K562 (cell line): ENCODE results near the gene OGDH. TPM values are rescaled to one million over a fixed set of nuclear protein-coding genes. Genes with fewer than 3 reads are reported as not detected.

ENCODE experiments used
- ARNT ChIP-seq, 2 experiments: fragments of 450-650 bp; IDR thresholded peaks; 2 replicates each; pipeline ENCODE4 v1.6.1; 2016; ENCODE audit warnings: mild to moderate bottlenecking in 1 of 2
- CHCHD3 ChIP-seq: fragments of 250-450 bp; sonication (Bioruptor Pico); IDR thresholded peaks from 2 replicates; pipeline ENCODE4 v2.1.2; 2022; ENCODE audit warnings: mild to moderate bottlenecking
- CREM ChIP-seq: IDR thresholded peaks from 2 replicates; pipeline ENCODE4 v1.6.1; 2014; ENCODE audit warnings: antibody characterized with exemption, low read depth
- EP300 ChIP-seq: IDR thresholded peaks from 2 replicates; pipeline ENCODE4 v1.6.1; 2012; ENCODE audit warnings: low read length, improper control_type of control experiment
- FOXA3 ChIP-seq, 2 experiments: fragments of 450-650 bp in 1 of 2; sonication (generic) in 1 of 2; formaldehyde crosslinking; IDR thresholded peaks in 1 of 2; conservative IDR thresholded peaks in 1 of 2; 2 replicates each; pipeline versions ENCODE4 v1.4.0 to v1.8.0; 2020 to 2022; ENCODE audit warnings: mild to moderate bottlenecking in 2 of 2, missing genetic modification reagents in 1 of 2
- MAX ChIP-seq: sonication (generic); formaldehyde crosslinking; IDR thresholded peaks from 2 replicates; pipeline ENCODE4 v1.9.0; 2022; ENCODE audit warnings: mild to moderate bottlenecking, missing genetic modification reagents
- MTF1 ChIP-seq: fragments of 250-450 bp; sonication (Bioruptor Pico); IDR thresholded peaks from 2 replicates; pipeline ENCODE4 v1.9.0; 2021; ENCODE audit warnings: moderate library complexity, mild to moderate bottlenecking, inconsistent platforms, borderline replicate concordance
- NRF1 ChIP-seq, 2 experiments: fragments of 450-650 bp; IDR thresholded peaks in 1 of 2; conservative IDR thresholded peaks in 1 of 2; 2 replicates each; pipeline ENCODE4 v1.6.1; 2014; ENCODE audit warnings: mild to moderate bottlenecking in 2 of 2
- PHTF2 ChIP-seq: fragments of 250-450 bp; sonication (Bioruptor Pico); IDR thresholded peaks from 2 replicates; pipeline ENCODE4 v1.5.0; 2021; ENCODE audit warnings: mild to moderate bottlenecking
- RAD51 ChIP-seq: fragments of 450-650 bp; IDR thresholded peaks from 2 replicates; pipeline ENCODE4 v1.7.1; 2016; ENCODE audit warnings: low read depth, mild to moderate bottlenecking, borderline replicate concordance
- RNF219 ChIP-seq: fragments of 250-450 bp; sonication (Bioruptor Pico); IDR thresholded peaks from 2 replicates; pipeline ENCODE4 v1.5.0; 2022; ENCODE audit warnings: mild to moderate bottlenecking
- SIX5 ChIP-seq, 2 experiments: IDR thresholded peaks; 2 replicates each; pipeline ENCODE4 v1.6.1; 2011; ENCODE audit warnings: low read length in 2 of 2, borderline replicate concordance in 1 of 2, low read depth in 1 of 2, mild to moderate bottlenecking in 1 of 2, moderate library complexity in 1 of 2; ENCODE audit not compliant: insufficient read depth in 1 of 2
- SMARCE1 ChIP-seq: fragments of 450-650 bp; IDR thresholded peaks from 2 replicates; pipeline ENCODE4 v1.7.1; 2016; ENCODE audit warnings: mild to moderate bottlenecking
- SNRNP70 ChIP-seq: fragments of 200-400 bp; formaldehyde crosslinking; optimal IDR thresholded peaks from 2 replicates; pipeline ENCODE3; 2017; ENCODE audit warnings: low read depth, low read length
- SRSF9 ChIP-seq: fragments of 200-400 bp; formaldehyde crosslinking; IDR thresholded peaks from 2 replicates; pipeline ENCODE4 v1.6.1; 2017; ENCODE audit warnings: low read depth, low read length, borderline replicate concordance
- TAF9B ChIP-seq: fragments of 450-650 bp; IDR thresholded peaks from 2 replicates; pipeline ENCODE4 v1.6.1; 2018; ENCODE audit warnings: mild to moderate bottlenecking; ENCODE audit not compliant: partially characterized antibody
- U2AF2 ChIP-seq: fragments of 200-400 bp; formaldehyde crosslinking; optimal IDR thresholded peaks from 2 replicates; pipeline ENCODE3; 2017; ENCODE audit warnings: low read depth, mild to moderate bottlenecking, low read length
- ZNF41 ChIP-seq: fragments of 250-450 bp; sonication (Bioruptor Pico); conservative IDR thresholded peaks from 2 replicates; pipeline ENCODE4 v1.4.0; 2020; ENCODE audit warnings: mild to moderate bottlenecking
- ZNF561 ChIP-seq: fragments of 450-650 bp; formaldehyde crosslinking; conservative IDR thresholded peaks from 2 replicates; pipeline ENCODE4 v1.4.0; 2020; ENCODE audit warnings: mild to moderate bottlenecking, moderate library complexity
- ZNF586 ChIP-seq: fragments of 450-650 bp; formaldehyde crosslinking; conservative IDR thresholded peaks from 2 replicates; pipeline ENCODE4 v1.4.0; 2020; ENCODE audit warnings: mild to moderate bottlenecking, moderate library complexity
- ZNF764 ChIP-seq: fragments of 250-450 bp; sonication (Bioruptor Pico); IDR thresholded peaks from 2 replicates; pipeline ENCODE4 v1.4.0; 2020; ENCODE audit warnings: low read depth, mild to moderate bottlenecking, moderate library complexity
- polyA plus RNA-seq, 8 experiments: library from polyadenylated mRNA; depleted of rRNA in 4 of 8; stranded (reverse) in 5 of 8; unstranded in 3 of 8; fragments of >200 nt; fragmentation: Nextera tagmentation in 2 of 8; fragmentation: Illumina TruSeq in 1 of 8; extraction: Ambion mirVana in 2 of 8; extraction: Trizol in 1 of 8; gene quantifications; 2 replicates each; pipeline versions ENCODE4 v1.2.1 to v1.2.3, GENCODE V29; 2011 to 2014; ENCODE audit warnings: inconsistent platforms in 1 of 8, missing spikeins in 1 of 8
- total RNA-seq, 7 experiments: library from RNA; depleted of rRNA in 6 of 7; stranded (reverse); fragments of >200 nt in 6 of 7; fragmentation: Illumina TruSeq in 2 of 7; extraction: Trizol in 2 of 7; gene quantifications; 2 replicates each; pipeline versions ENCODE4 v1.2.1 to v1.2.3, GENCODE V29; 2011 to 2021; ENCODE audit warnings: low replicate concordance in 1 of 7
- TF ChIP-seq, protein P1 (sequence below): fragments of 250-450 bp; sonication (Bioruptor Pico); IDR thresholded peaks from 2 replicates; pipeline ENCODE4 v1.8.0; 2022; ENCODE audit warnings: inconsistent platforms
- TF ChIP-seq, protein P2 (sequence below), 3 experiments: fragments of 200-800 bp in 1 of 3; sonication (Bioruptor generic) in 1 of 3; sonication (generic) in 1 of 3; formaldehyde crosslinking in 1 of 3; IDR thresholded peaks; 2 replicates each; pipeline versions ENCODE4 v1.6.1 to v1.8.0; 2016 to 2022; ENCODE audit warnings: mild to moderate bottlenecking in 2 of 3, missing compliant biosample characterization in 2 of 3, missing genetic modification characterization in 2 of 3, missing genetic modification reagents in 1 of 3

OGDH gene
- total and polyA plus RNA-seq, 9 of the 15 experiments (the other 6 are each of a cell fraction or from before 2014, with no cell fraction given), result 3.1 to 80.3 (median 23.5) TPM

DNA sequence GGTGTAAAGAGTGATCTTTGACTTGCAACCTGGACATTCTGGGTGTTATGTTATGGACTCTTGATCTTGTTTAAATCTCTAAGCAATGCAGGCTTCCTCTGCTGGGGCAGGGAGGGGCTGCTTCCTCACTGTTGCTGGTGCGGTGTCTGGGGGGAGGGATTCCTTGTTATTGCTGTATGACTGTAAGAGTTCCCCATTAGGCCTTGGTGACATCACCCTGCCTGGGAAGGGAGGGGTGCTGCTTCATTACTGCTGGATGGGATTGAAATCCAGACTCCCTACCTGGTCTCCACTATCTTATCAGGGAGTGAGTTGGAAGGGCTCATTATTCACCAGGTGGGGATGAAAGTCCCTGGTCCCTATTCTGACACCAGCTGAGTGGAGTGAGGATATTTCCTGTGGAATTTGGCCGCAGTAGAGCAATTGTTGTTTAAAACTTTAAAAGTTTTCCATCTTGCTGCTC is 8.8 kb downstream of the OGDH start (continued):
- TF ChIP-seq ZNF561 (CRISPR knock-in tag) (no peak), RNF219 (CRISPR knock-in tag) (no peak), ZNF586 (CRISPR knock-in tag) (no peak), SNRNP70 (no peak), EP300 (0 out of 2 replicates have a peak, but pooled peaks have one; percentile 14), CREM (peak; percentile 74), MAX (CRISPR knock-in tag) (no peak), SRSF9 (no peak), U2AF2 (no peak), SMARCE1 (no peak), ARNT (IDR thresholded peaks at IDR 0.05) (no peak), SIX5 (IDR thresholded peaks at IDR 0.05; ENCODE audit: borderline replicate concordance in 1 of 2, insufficient read depth in 1 of 2, low read depth in 1 of 2, low read length in 2 of 2) (no peak), TAF9B (no peak), RAD51 (no peak), ZNF764 (no peak), ZNF41 (no peak), NRF1 (conservative IDR thresholded peaks at IDR 0.05 in 1 of 2, IDR thresholded peaks at IDR 0.05 in 1 of 2) (no peak), FOXA3 (CRISPR knock-in tag; conservative IDR thresholded peaks at IDR 0.05 in 1 of 2, IDR thresholded peaks at IDR 0.05 in 1 of 2) (no peak), CHCHD3 (no peak), MTF1 (CRISPR knock-in tag) (no peak), PHTF2 (no peak)
- TF ChIP-seq, protein P1, sequence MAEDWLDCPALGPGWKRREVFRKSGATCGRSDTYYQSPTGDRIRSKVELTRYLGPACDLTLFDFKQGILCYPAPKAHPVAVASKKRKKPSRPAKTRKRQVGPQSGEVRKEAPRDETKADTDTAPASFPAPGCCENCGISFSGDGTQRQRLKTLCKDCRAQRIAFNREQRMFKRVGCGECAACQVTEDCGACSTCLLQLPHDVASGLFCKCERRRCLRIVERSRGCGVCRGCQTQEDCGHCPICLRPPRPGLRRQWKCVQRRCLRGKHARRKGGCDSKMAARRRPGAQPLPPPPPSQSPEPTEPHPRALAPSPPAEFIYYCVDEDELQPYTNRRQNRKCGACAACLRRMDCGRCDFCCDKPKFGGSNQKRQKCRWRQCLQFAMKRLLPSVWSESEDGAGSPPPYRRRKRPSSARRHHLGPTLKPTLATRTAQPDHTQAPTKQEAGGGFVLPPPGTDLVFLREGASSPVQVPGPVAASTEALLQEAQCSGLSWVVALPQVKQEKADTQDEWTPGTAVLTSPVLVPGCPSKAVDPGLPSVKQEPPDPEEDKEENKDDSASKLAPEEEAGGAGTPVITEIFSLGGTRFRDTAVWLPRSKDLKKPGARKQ (CRISPR knock-in tag), result no peak
- TF ChIP-seq, protein P2, sequence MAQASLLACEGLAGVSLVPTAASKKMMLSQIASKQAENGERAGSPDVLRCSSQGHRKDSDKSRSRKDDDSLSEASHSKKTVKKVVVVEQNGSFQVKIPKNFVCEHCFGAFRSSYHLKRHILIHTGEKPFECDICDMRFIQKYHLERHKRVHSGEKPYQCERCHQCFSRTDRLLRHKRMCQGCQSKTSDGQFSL (CRISPR knock-in tag; IDR thresholded peaks at IDR 0.05), result no peak
- TF ChIP-seq, protein P2 (tag; IDR thresholded peaks at IDR 0.05), result no peak
